EH (cell line): ENCODE data around the gene MAST4.
A peak's percentile ranks its signal among the peaks of the same experiment; 100 is the strongest.

Experiments used
- DNase-seq: peaks from one replicate; pipeline ENCODE4 v3.0.0-alpha.2; 2015; ENCODE audit warnings: low read depth

The MAST4 gene

GRCh38 chr5:66960369-66961137, 364.4 kb downstream of the MAST4 start:
- peak; percentile 53 for DNase-seq

GRCh38 chr5:66963559-66963971, 367.4 kb downstream of the MAST4 start:
- DNase-seq: peak; percentile 27

GRCh38 chr5:66966439-66966838, 370.2 kb downstream of the MAST4 start:
- DNase-seq: no peak

- peak; percentile 86 for DNase-seq
Measured at GRCh38 chr5:66967102-66967501, 370.9 kb downstream of the MAST4 start.

GRCh38 chr5:66967826-66968262, 371.7 kb downstream of the MAST4 start:
- peak; percentile 60 for DNase-seq

- no peak for DNase-seq
Measured at GRCh38 chr5:66969484-66969883, 373.3 kb downstream of the MAST4 start.

- DNase-seq: no peak
Measured at GRCh38 chr5:66969963-66970362, 373.8 kb downstream of the MAST4 start.

- no peak for DNase-seq
Measured at GRCh38 chr5:66972004-66972403, 375.8 kb downstream of the MAST4 start.

- DNase-seq: no peak
Measured at GRCh38 chr5:66974256-66974655, 378.1 kb downstream of the MAST4 start.

- DNase-seq: no peak
Measured at GRCh38 chr5:66976108-66976507, 379.9 kb downstream of the MAST4 start.

GRCh38 chr5:66979738-66980137, 383.5 kb downstream of the MAST4 start:
- no peak for DNase-seq

- DNase-seq: peak; percentile 15
Measured at GRCh38 chr5:66981266-66982055, 385.3 kb downstream of the MAST4 start.

GRCh38 chr5:66982056-66982387, 385.8 kb downstream of the MAST4 start:
- no peak for DNase-seq

- DNase-seq: no peak
Measured at GRCh38 chr5:66982470-66982869, 386.3 kb downstream of the MAST4 start.

GRCh38 chr5:66985417-66985816, 389.2 kb downstream of the MAST4 start:
- no peak for DNase-seq

GRCh38 chr5:66986009-66986408, 389.8 kb downstream of the MAST4 start:
- no peak for DNase-seq

- no peak for DNase-seq
Measured at GRCh38 chr5:66986534-66986933, 390.3 kb downstream of the MAST4 start.

- peak; percentile 38 for DNase-seq
Measured at GRCh38 chr5:66987126-66987525, 390.9 kb downstream of the MAST4 start.

GRCh38 chr5:66987540-66987939, 391.3 kb downstream of the MAST4 start:
- DNase-seq: no peak

GRCh38 chr5:66987949-66988838, 392.0 kb downstream of the MAST4 start:
- peak; percentile 42 for DNase-seq

- peak; percentile 31 for DNase-seq
Measured at GRCh38 chr5:66989286-66989685, 393.1 kb downstream of the MAST4 start.

GRCh38 chr5:66989781-66990180, 393.6 kb downstream of the MAST4 start:
- DNase-seq: no peak
